A673 (cell line): ENCODE measurements around the gene TECTA. TPM values are rescaled to one million over a fixed set of nuclear protein-coding genes. Genes with fewer than 3 reads are reported as not detected.

Experiments
- BruUV-seq: library from RNA; stranded (reverse); fragments of 400-500 nt; replicated peaks from 2 replicates; lab custom pipeline; 2021; lab: Mats Ljungman, UMichigan
- CTCF ChIA-PET: fragments of 300-600 bp; sonication (Branson Sonifier 250); formaldehyde crosslinking; loops from one replicate; lab custom pipeline; 2022; ENCODE audit warnings: antibody characterized with exemption; lab: Charles Lee
- POLR2A ChIA-PET: fragments of 300-600 bp; sonication (Branson Sonifier 250); formaldehyde crosslinking; loops from one replicate; lab custom pipeline; 2022; ENCODE audit warnings: antibody characterized with exemption; ENCODE audit not compliant: low non-redundant PET; lab: Charles Lee
- DNase-seq: peaks from one replicate; pipeline ENCODE4 v3.0.0-alpha.2; 2015; ENCODE audit warnings: low spot score
- H3K27ac ChIP-seq: fragments of 200-600 bp; sonication (generic); 2 replicates; pipeline ENCODE4 v1.5.1; 2016; ENCODE audit warnings: mixed run types, low read depth, mild to moderate bottlenecking, mixed read lengths, antibody characterized with exemption, low read length; ENCODE audit not compliant: poor library complexity, severe bottlenecking
- H3K27me3 ChIP-seq: fragments of 200-600 bp; sonication (generic); replicated peaks from 2 replicates; pipeline ENCODE4 v1.6.1; 2017; ENCODE audit warnings: mixed run types, low read depth, mild to moderate bottlenecking, mixed read lengths, antibody characterized with exemption, low read length; ENCODE audit not compliant: insufficient read depth, poor library complexity
- H3K36me3 ChIP-seq: fragments of 200-600 bp; sonication (generic); 2 replicates; pipeline ENCODE4 v1.6.1; 2016; ENCODE audit warnings: mixed run types, mild to moderate bottlenecking, mixed read lengths, antibody characterized with exemption, low read length; ENCODE audit not compliant: insufficient read depth, poor library complexity, severe bottlenecking
- H3K4me1 ChIP-seq: fragments of 200-600 bp; sonication (generic); 2 replicates; pipeline ENCODE4 v1.6.1; 2017; ENCODE audit warnings: mixed run types, mild to moderate bottlenecking, mixed read lengths, antibody characterized with exemption, low read length; ENCODE audit not compliant: insufficient read depth, poor library complexity, severe bottlenecking
- H3K4me3 ChIP-seq: fragments of 200-600 bp; sonication (generic); 2 replicates; pipeline ENCODE4 v1.5.1; 2016; ENCODE audit warnings: low read depth, mixed run types, mild to moderate bottlenecking, mixed read lengths, low read length; ENCODE audit not compliant: poor library complexity, severe bottlenecking
- H3K9me3 ChIP-seq: fragments of 200-600 bp; sonication (generic); 2 replicates; pipeline ENCODE4 v1.6.1; 2016; ENCODE audit warnings: mixed run types, low read depth, mild to moderate bottlenecking, mixed read lengths, antibody characterized with exemption, low read length; ENCODE audit not compliant: poor library complexity, severe bottlenecking
- EZH2 ChIP-seq: fragments of 200-600 bp; sonication (generic); IDR thresholded peaks from 2 replicates; pipeline ENCODE4 v1.6.1; 2017; ENCODE audit warnings: borderline replicate concordance, low read depth, mild to moderate bottlenecking, mixed read lengths, antibody characterized with exemption, low read length; ENCODE audit not compliant: poor library complexity, severe bottlenecking
- intact Hi-C: fragments of 100-400 bp; cut with micrococcal nuclease; formaldehyde crosslinking; loops from one replicate; pipeline ENCODE4 v1.10.0; 2022; ENCODE audit not compliant: unreplicated experiment
- total RNA-seq: library from RNA; stranded (reverse); gene quantifications from 2 replicates; pipeline ENCODE4 v1.2.3, GENCODE V29; 2021
- TF ChIP-seq, protein P1 (sequence below): fragments of 300-800, 200-600 bp; sonication (generic); conservative IDR thresholded peaks from 2 replicates; pipeline ENCODE4 v1.5.1; 2017; ENCODE audit warnings: low read depth, mild to moderate bottlenecking, antibody characterized with exemption, low read length, moderate library complexity, mixed read lengths

The TECTA gene
- total RNA-seq, 1 experiment from 2014 or later: 0.19 TPM

GRCh38 chr11:121055076-121055475 is 46.0 kb upstream of the TECTA start:
- H3K4me1 ChIP-seq: no peaks in the 10 kb centered on the region
- H3K4me3 ChIP-seq: no peak overlapping the region
- intact Hi-C loops: no loop called here
- POLR2A ChIA-PET: no interaction called here
- no peak overlapping the region for H3K27ac ChIP-seq
- no peaks in the 10 kb centered on the region for H3K9me3 ChIP-seq
- H3K27me3 ChIP-seq: no peaks in the 10 kb centered on the region
- no peak for TF ChIP-seq EZH2
- BruUV-seq: no TSS peak
- CTCF ChIA-PET: no interaction called here
- peaks cover 14% of the 10 kb centered on the region for H3K36me3 ChIP-seq
- no peak for DNase-seq

GRCh38 chr11:121057922-121058321 is 43.1 kb upstream of the TECTA start:
- H3K27ac ChIP-seq: no peak overlapping the region
- no peaks in the 10 kb centered on the region for H3K27me3 ChIP-seq
- BruUV-seq: no TSS peak
- H3K4me3 ChIP-seq: no peak overlapping the region
- H3K4me1 ChIP-seq: no peaks in the 10 kb centered on the region
- TF ChIP-seq EZH2: no peak
- intact Hi-C loops: no loop called here
- peaks cover 14% of the 10 kb centered on the region for H3K36me3 ChIP-seq
- DNase-seq: no peak
- no peaks in the 10 kb centered on the region for H3K9me3 ChIP-seq
- POLR2A ChIA-PET: no interaction called here
- CTCF ChIA-PET: no interaction called here

DNA sequence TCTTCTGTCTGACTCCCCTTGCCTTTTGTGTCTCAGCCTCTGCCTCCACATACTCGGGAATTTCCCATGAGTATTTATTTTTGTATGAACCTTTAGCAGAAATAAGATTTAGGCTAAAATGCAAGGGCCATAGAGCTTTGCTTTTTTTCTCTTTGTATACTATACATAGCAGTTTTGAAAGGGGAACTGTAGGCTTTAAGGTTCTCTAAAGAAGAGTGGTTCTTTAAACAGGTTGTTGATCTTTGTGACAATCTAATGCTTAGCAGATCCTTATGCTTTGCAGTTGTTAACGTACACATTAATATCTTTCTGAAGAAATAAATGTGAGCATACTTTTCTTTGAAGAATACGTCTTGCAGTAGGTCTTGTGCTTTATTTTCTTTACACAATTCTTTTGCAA is 42.1 kb upstream of the TECTA start:
- intact Hi-C loops: no loop called here
- Histone ChIP-seq H3K4me1 (no peaks in the 10 kb centered on the region), H3K27me3 (no peaks in the 10 kb centered on the region), H3K36me3 (peaks cover 14% of the 10 kb centered on the region), H3K27ac (no peak overlapping the region), H3K4me3 (no peak overlapping the region), H3K9me3 (no peaks in the 10 kb centered on the region)
- no peak for DNase-seq
- no TSS peak for BruUV-seq
- TF ChIP-seq, protein P1, sequence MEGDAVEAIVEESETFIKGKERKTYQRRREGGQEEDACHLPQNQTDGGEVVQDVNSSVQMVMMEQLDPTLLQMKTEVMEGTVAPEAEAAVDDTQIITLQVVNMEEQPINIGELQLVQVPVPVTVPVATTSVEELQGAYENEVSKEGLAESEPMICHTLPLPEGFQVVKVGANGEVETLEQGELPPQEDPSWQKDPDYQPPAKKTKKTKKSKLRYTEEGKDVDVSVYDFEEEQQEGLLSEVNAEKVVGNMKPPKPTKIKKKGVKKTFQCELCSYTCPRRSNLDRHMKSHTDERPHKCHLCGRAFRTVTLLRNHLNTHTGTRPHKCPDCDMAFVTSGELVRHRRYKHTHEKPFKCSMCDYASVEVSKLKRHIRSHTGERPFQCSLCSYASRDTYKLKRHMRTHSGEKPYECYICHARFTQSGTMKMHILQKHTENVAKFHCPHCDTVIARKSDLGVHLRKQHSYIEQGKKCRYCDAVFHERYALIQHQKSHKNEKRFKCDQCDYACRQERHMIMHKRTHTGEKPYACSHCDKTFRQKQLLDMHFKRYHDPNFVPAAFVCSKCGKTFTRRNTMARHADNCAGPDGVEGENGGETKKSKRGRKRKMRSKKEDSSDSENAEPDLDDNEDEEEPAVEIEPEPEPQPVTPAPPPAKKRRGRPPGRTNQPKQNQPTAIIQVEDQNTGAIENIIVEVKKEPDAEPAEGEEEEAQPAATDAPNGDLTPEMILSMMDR: no peak
- TF ChIP-seq EZH2: no peak
- POLR2A ChIA-PET: no interaction called here
- CTCF ChIA-PET: no interaction called here

GRCh38 chr11:121059605-121060004 is 41.4 kb upstream of the TECTA start:
- H3K4me3 ChIP-seq: no peak overlapping the region
- H3K4me1 ChIP-seq: no peaks in the 10 kb centered on the region
- no peak overlapping the region for H3K27ac ChIP-seq
- no peaks in the 10 kb centered on the region for H3K9me3 ChIP-seq
- DNase-seq: no peak
- ChIA-PET CTCF (interaction anchor here (0.6 kb wide), 1 partner anchor 347 kb away, joined by 3 read pairs; no protein-coding TSS in a partner anchor), POLR2A (no interaction called here)
- no TSS peak for BruUV-seq
- intact Hi-C loops: no loop called here
- peaks cover 14% of the 10 kb centered on the region for H3K36me3 ChIP-seq
- TF ChIP-seq, protein P1: no peak
- TF ChIP-seq EZH2: no peak
- no peaks in the 10 kb centered on the region for H3K27me3 ChIP-seq
